ENCODE measurements around the gene PTPRA. TPM values are rescaled to one million over a fixed set of nuclear protein-coding genes. Genes with fewer than 3 reads are reported as not detected.

The PTPRA gene
- total RNA-seq, 6 experiments from 2014 or later: 15.7 to 22.1 (median 18.6) TPM

GRCh38 chr20:2837221-2837960 lies 35.9 kb upstream of the PTPRA start:
- no peak for ATAC-seq
- intact Hi-C loops (cut with DNase I): no loop called here
- WGBS (ENCODE audit: insufficient coverage, low coverage, low lambda C conversion rate, missing lambda C conversion rate): 90% methylated on average over 4 of the region's 6 CpGs
- Histone ChIP-seq H3K27ac (no peak overlapping the region), H3K4me1 (peaks cover 0 to 17% (median 2%) of the 10 kb centered on the region in 4 donors), H3K4me3 (no peak overlapping the region), H3K36me3 (no peaks in the 10 kb centered on the region), H3K27me3 (no peaks in the 10 kb centered on the region), H3K9me3 (no peaks in the 10 kb centered on the region)
- TF ChIP-seq CTCF (IDR thresholded peaks at IDR 0.05) (no peak), POLR2A (IDR thresholded peaks at IDR 0.05) (no peak)
- no peak for DNase-seq

GRCh38 chr20:2838170-2838797 lies 35.0 kb upstream of the PTPRA start:
- ATAC-seq (no peak), DNase-seq (no peak)
- intact Hi-C loops (cut with DNase I): no loop called here
- Histone ChIP-seq H3K4me1 (peaks cover 0 to 17% (median 2%) of the 10 kb centered on the region in 4 donors), H3K4me3 (no peak overlapping the region), H3K9me3 (no peaks in the 10 kb centered on the region), H3K36me3 (no peaks in the 10 kb centered on the region), H3K27me3 (no peaks in the 10 kb centered on the region), H3K27ac (no peak overlapping the region)
- TF ChIP-seq POLR2A (IDR thresholded peaks at IDR 0.05) (no peak), CTCF (IDR thresholded peaks at IDR 0.05) (no peak)
- WGBS (ENCODE audit: insufficient coverage, low coverage, low lambda C conversion rate, missing lambda C conversion rate): 100% methylated on average over 5 of the region's 19 CpGs

GRCh38 chr20:2838847-2839671 lies 34.2 kb upstream of the PTPRA start:
- no peaks in the 10 kb centered on the region for H3K27me3 ChIP-seq
- no peaks in the 10 kb centered on the region for H3K9me3 ChIP-seq
- H3K4me1 ChIP-seq: peaks cover 0 to 17% (median 2%) of the 10 kb centered on the region in 4 donors
- DNase-seq: no peak
- 82% methylated on average over 3 of the region's 15 CpGs for WGBS (ENCODE audit: insufficient coverage, low coverage, low lambda C conversion rate, missing lambda C conversion rate)
- intact Hi-C loops (cut with DNase I): no loop called here
- no peaks in the 10 kb centered on the region for H3K36me3 ChIP-seq
- H3K4me3 ChIP-seq: no peak overlapping the region
- TF ChIP-seq CTCF (IDR thresholded peaks at IDR 0.05) (no peak), POLR2A (IDR thresholded peaks at IDR 0.05) (no peak)
- no peak for ATAC-seq
- H3K27ac ChIP-seq: no peak overlapping the region

- Histone ChIP-seq H3K27me3 (no peaks in the 10 kb centered on the region), H3K4me1 (peaks cover 0 to 17% (median 2%) of the 10 kb centered on the region in 4 donors), H3K4me3 (peak overlapping the region; percentile 83 to 97 (median 96)), H3K36me3 (no peaks in the 10 kb centered on the region), H3K27ac (peak overlapping the region in 1 of 3 donors; percentile 71), H3K9me3 (no peaks in the 10 kb centered on the region)
- DNase-seq (no peak), ATAC-seq (no peak)
- intact Hi-C loops (cut with DNase I): no loop called here
- WGBS (ENCODE audit: insufficient coverage, low coverage, low lambda C conversion rate, missing lambda C conversion rate): no CpG with 5 or more reads among the region's 21 CpGs
- TF ChIP-seq POLR2A (IDR thresholded peaks at IDR 0.05) (no peak), CTCF (IDR thresholded peaks at IDR 0.05) (no peak)
Measured at GRCh38 chr20:2839732-2840137, 33.5 kb upstream of the PTPRA start.

Measured in right lobe of liver (tissue), 6 donors.